ENCODE measurements around the gene TYW1.
"Not testable (repeated sequence)": the region's sequence is repeated elsewhere in the genome, so short reads cannot be mapped to it uniquely, and the experiment has no call there.

Gene TYW1

GRCh38 chr7:67192123-67192702 lies 195.6 kb downstream of the TYW1 start:
- H3K4me3 ChIP-seq (ENCODE audit: insufficient read length, low read depth); H3K36me3 ChIP-seq (ENCODE audit: insufficient read depth, insufficient read length, low read length); DNase-seq (ENCODE audit: low read depth, low spot score); H3K4me1 ChIP-seq (ENCODE audit: insufficient read depth, insufficient read length); H3K9ac ChIP-seq (ENCODE audit: insufficient read length, low read depth); H3K27me3 ChIP-seq (ENCODE audit: insufficient read depth, insufficient read length); H3K9me3 ChIP-seq (ENCODE audit: insufficient read depth, low read length): not testable (repeated sequence)

- H3K27me3 ChIP-seq (ENCODE audit: insufficient read depth, insufficient read length); H3K9ac ChIP-seq (ENCODE audit: insufficient read length, low read depth); H3K4me3 ChIP-seq (ENCODE audit: insufficient read length, low read depth); DNase-seq (ENCODE audit: low read depth, low spot score); H3K9me3 ChIP-seq (ENCODE audit: insufficient read depth, low read length); H3K36me3 ChIP-seq (ENCODE audit: insufficient read depth, insufficient read length, low read length); H3K4me1 ChIP-seq (ENCODE audit: insufficient read depth, insufficient read length): not testable (repeated sequence)
Observed at GRCh38 chr7:67192889-67193613, 196.4 kb downstream of the TYW1 start.

GRCh38 chr7:67196176-67196575 lies 199.5 kb downstream of the TYW1 start:
- H3K4me3 ChIP-seq (ENCODE audit: insufficient read length, low read depth); H3K4me1 ChIP-seq (ENCODE audit: insufficient read depth, insufficient read length); H3K27me3 ChIP-seq (ENCODE audit: insufficient read depth, insufficient read length); DNase-seq (ENCODE audit: low read depth, low spot score); H3K9ac ChIP-seq (ENCODE audit: insufficient read length, low read depth); H3K9me3 ChIP-seq (ENCODE audit: insufficient read depth, low read length); H3K36me3 ChIP-seq (ENCODE audit: insufficient read depth, insufficient read length, low read length): not testable (repeated sequence)

GRCh38 chr7:67198865-67199526 lies 202.4 kb downstream of the TYW1 start:
- not testable (repeated sequence) for DNase-seq (ENCODE audit: low read depth, low spot score); H3K27me3 ChIP-seq (ENCODE audit: insufficient read depth, insufficient read length); H3K4me1 ChIP-seq (ENCODE audit: insufficient read depth, insufficient read length); H3K9ac ChIP-seq (ENCODE audit: insufficient read length, low read depth); H3K36me3 ChIP-seq (ENCODE audit: insufficient read depth, insufficient read length, low read length); H3K4me3 ChIP-seq (ENCODE audit: insufficient read length, low read depth); H3K9me3 ChIP-seq (ENCODE audit: insufficient read depth, low read length)

GRCh38 chr7:67205772-67206171 lies 209.1 kb downstream of the TYW1 start:
- not testable (repeated sequence) for DNase-seq (ENCODE audit: low read depth, low spot score); H3K27me3 ChIP-seq (ENCODE audit: insufficient read depth, insufficient read length); H3K4me3 ChIP-seq (ENCODE audit: insufficient read length, low read depth); H3K4me1 ChIP-seq (ENCODE audit: insufficient read depth, insufficient read length); H3K9ac ChIP-seq (ENCODE audit: insufficient read length, low read depth); H3K9me3 ChIP-seq (ENCODE audit: insufficient read depth, low read length); H3K36me3 ChIP-seq (ENCODE audit: insufficient read depth, insufficient read length, low read length)

- DNase-seq (ENCODE audit: low read depth, low spot score) = no peak
- Histone ChIP-seq H3K9ac (ENCODE audit: insufficient read length, low read depth) (no peak overlapping the region), H3K4me1 (ENCODE audit: insufficient read depth, insufficient read length) (no peaks in the 10 kb centered on the region), H3K36me3 (ENCODE audit: insufficient read depth, insufficient read length, low read length) (peaks cover 3% of the 10 kb centered on the region), H3K27me3 (ENCODE audit: insufficient read depth, insufficient read length) (no peaks in the 10 kb centered on the region), H3K4me3 (ENCODE audit: insufficient read length, low read depth) (no peak overlapping the region), H3K9me3 (ENCODE audit: insufficient read depth, low read length) (no peaks in the 10 kb centered on the region)
- TF ChIP-seq SUZ12 (IDR thresholded peaks at IDR 0.05; ENCODE audit: extremely low read depth, insufficient read depth, insufficient read length) = no peak
- TF ChIP-seq YY1 (IDR thresholded peaks at IDR 0.05; ENCODE audit: insufficient read depth, insufficient read length) = no peak
- TF ChIP-seq ZNF274 (IDR thresholded peaks at IDR 0.05; ENCODE audit: low read depth, low read length) = no peak
Observed at GRCh38 chr7:67206452-67206851, 209.8 kb downstream of the TYW1 start.

- DNase-seq (ENCODE audit: low read depth, low spot score); H3K36me3 ChIP-seq (ENCODE audit: insufficient read depth, insufficient read length, low read length); H3K27me3 ChIP-seq (ENCODE audit: insufficient read depth, insufficient read length); H3K9me3 ChIP-seq (ENCODE audit: insufficient read depth, low read length); H3K4me1 ChIP-seq (ENCODE audit: insufficient read depth, insufficient read length); H3K9ac ChIP-seq (ENCODE audit: insufficient read length, low read depth); H3K4me3 ChIP-seq (ENCODE audit: insufficient read length, low read depth): not testable (repeated sequence)
Observed at GRCh38 chr7:67208656-67209055, 212.0 kb downstream of the TYW1 start.

- Histone ChIP-seq H3K27me3 (ENCODE audit: insufficient read depth, insufficient read length) (no peaks in the 10 kb centered on the region), H3K4me1 (ENCODE audit: insufficient read depth, insufficient read length) (no peaks in the 10 kb centered on the region), H3K9me3 (ENCODE audit: insufficient read depth, low read length) (no peaks in the 10 kb centered on the region), H3K9ac (ENCODE audit: insufficient read length, low read depth) (no peak overlapping the region), H3K36me3 (ENCODE audit: insufficient read depth, insufficient read length, low read length) (peaks cover 3% of the 10 kb centered on the region), H3K4me3 (ENCODE audit: insufficient read length, low read depth) (no peak overlapping the region)
- TF ChIP-seq YY1 (IDR thresholded peaks at IDR 0.05; ENCODE audit: insufficient read depth, insufficient read length) (no peak), ZNF274 (IDR thresholded peaks at IDR 0.05; ENCODE audit: low read depth, low read length) (no peak), SUZ12 (IDR thresholded peaks at IDR 0.05; ENCODE audit: extremely low read depth, insufficient read depth, insufficient read length) (no peak)
- DNase-seq (ENCODE audit: low read depth, low spot score) = no peak
Observed at GRCh38 chr7:67209256-67209655, 212.6 kb downstream of the TYW1 start.

All from NT2/D1 (cell line).